ENCODE data around the gene CXCL11.
A peak's percentile ranks its signal among the peaks of the same experiment; 100 is the strongest.
"Not testable (repeated sequence)": the region's sequence is repeated elsewhere in the genome, so short reads cannot be mapped to it uniquely, and the experiment has no call there.

CXCL11 gene

GRCh38 chr4:76042241-76042998, 6.5 kb upstream of the CXCL11 start:
- not testable (repeated sequence) for DNase-seq

GRCh38 chr4:76036855-76037254, 985 bp upstream of the CXCL11 start:
- no peak for DNase-seq

- no peak for DNase-seq
These were observed 729 bp downstream of the CXCL11 start for GRCh38 chr4:76035141-76035540.

GRCh38 chr4:76029300-76029699, 6.6 kb downstream of the CXCL11 start:
- DNase-seq = no peak

GRCh38 chr4:76028350-76028765, 7.5 kb downstream of the CXCL11 start:
- no peak for DNase-seq

- no peak for DNase-seq
These were observed 11.8 kb downstream of the CXCL11 start for GRCh38 chr4:76024065-76024464.

- DNase-seq = no peak
These were observed 12.5 kb downstream of the CXCL11 start, which contains the start of gene CXCL10 for GRCh38 chr4:76023389-76023788. Gene CXCL10 (minus strand): TSS chr4:76023497. CDS start chr4:76023431, 66 bp downstream.

GRCh38 chr4:76022677-76023076, 13.2 kb downstream of the CXCL11 start:
- no peak for DNase-seq

- no peak for DNase-seq
These were observed 13.8 kb downstream of the CXCL11 start for GRCh38 chr4:76022031-76022430.

- no peak for DNase-seq
These were observed 18.7 kb downstream of the CXCL11 start for GRCh38 chr4:76017056-76017686.

GRCh38 chr4:76016393-76016792, 19.5 kb downstream of the CXCL11 start:
- DNase-seq = no peak

GRCh38 chr4:76013540-76013939, 22.3 kb downstream of the CXCL11 start:
- DNase-seq = no peak

GRCh38 chr4:76012388-76012801, 23.5 kb downstream of the CXCL11 start:
- no peak for DNase-seq

- DNase-seq = peak; percentile 47
These were observed 24.0 kb downstream of the CXCL11 start for GRCh38 chr4:76011700-76012387.

GRCh38 chr4:76011018-76011670, 24.7 kb downstream of the CXCL11 start:
- DNase-seq = no peak

- no peak for DNase-seq
These were observed 25.3 kb downstream of the CXCL11 start for GRCh38 chr4:76010576-76010975.

GRCh38 chr4:76009311-76009710, 26.6 kb downstream of the CXCL11 start:
- no peak for DNase-seq

- DNase-seq = no peak
These were observed 28.6 kb downstream of the CXCL11 start, which contains the start of gene CXCL9 for GRCh38 chr4:76007089-76007862. Gene CXCL9 (minus strand): TSS chr4:76007509. CDS start chr4:76007449, 60 bp downstream.

- no peak for DNase-seq
These were observed 32.2 kb downstream of the CXCL11 start for GRCh38 chr4:76003620-76004019.

- DNase-seq = no peak
These were observed 32.8 kb downstream of the CXCL11 start for GRCh38 chr4:76003035-76003434.

- no peak for DNase-seq
These were observed 33.7 kb downstream of the CXCL11 start for GRCh38 chr4:76002176-76002575.

- DNase-seq = no peak
These were observed 34.2 kb downstream of the CXCL11 start for GRCh38 chr4:76001700-76002099.

Data from HCEC 1CT (cell line).